Stimulated activated CD4-positive, alpha-beta T cell treated with anti-CD3 and anti-CD28 coated beads, TNF-alpha, amount 100 ng/mL, for 4 hours (primary cell): ENCODE data around the gene EBLN2.

Experiments used
- DNase-seq, 3 experiments: peaks; one replicate each; pipeline ENCODE4 v3.0.0-alpha.2; 2020; ENCODE audit warnings: low read depth in 3 of 3

EBLN2 gene

GRCh38 chr3:73061416-73061815 is at the start of gene EBLN2:
Gene EBLN2 (plus strand): TSS chr3:73061659. CDS start chr3:73062082, 423 bp downstream.
- DNase-seq, result no peak

DNA sequence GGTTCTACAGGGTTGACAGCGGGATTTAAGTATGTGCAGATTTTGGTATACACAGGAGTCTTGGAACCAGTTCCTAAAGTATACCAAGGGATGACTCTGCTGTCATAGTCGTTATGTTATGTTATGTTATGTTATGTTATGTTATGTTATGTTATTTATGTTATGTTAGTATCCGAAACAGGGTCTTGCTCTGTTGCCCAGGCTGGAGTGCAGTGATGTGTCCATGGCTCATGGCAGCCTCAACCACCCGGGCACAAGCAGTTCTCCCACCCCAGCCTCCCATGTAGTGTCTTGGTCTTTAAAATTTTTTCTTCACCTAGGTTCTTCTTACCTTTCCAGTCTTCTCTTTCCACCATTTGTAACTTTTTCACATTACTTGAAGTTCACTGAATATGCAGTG is 43.2 kb upstream of the EBLN2 start:
- DNase-seq, result no peak

- DNase-seq, result no peak
These were observed 42.5 kb upstream of the EBLN2 start for GRCh38 chr3:73018790-73019441.

DNA sequence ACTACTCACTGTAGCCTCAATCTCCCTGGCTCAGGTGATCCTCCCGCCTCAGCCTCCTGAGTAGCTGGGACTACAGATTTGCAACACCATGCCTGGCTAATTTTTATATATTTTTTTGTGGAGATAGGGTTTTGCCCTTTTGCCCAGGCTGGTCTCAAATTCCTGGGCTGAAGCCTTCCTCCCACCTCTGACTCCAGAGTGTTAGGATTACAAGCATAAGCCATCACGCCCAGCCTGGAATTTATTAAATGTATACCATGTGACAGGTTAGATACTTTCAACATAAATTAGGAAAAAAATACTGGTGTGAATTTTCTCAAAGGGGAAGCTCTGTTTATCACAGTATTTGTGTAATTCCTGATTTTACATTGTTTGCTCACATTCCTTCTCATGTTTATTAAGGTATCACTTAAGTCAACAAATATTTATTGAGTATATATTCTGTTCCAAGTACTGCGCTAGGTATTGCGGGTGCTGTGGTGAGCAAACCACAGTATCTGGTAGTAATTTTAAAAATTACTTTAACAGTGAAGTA is 40.1 kb upstream of the EBLN2 start:
- no peak for DNase-seq

DNA sequence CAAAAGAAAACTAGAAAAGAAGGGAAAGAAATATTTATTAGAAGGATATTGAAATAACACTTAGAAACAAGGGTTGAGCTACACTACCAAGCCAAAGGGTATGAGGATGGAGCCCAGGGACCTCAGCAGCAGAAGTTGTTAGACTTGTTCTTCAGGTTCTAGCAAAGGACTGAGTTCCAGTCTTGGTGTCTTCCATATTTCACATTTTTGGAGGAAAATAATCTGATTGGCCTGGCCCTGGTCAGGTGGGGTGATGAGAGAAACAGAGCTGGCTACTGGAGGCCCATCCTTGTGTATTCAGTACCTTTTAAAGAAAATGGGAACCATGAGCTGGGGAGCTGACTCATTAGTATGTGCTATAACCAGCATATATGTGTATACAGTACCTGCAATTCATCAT is 36.6 kb upstream of the EBLN2 start:
- no peak for DNase-seq

DNA sequence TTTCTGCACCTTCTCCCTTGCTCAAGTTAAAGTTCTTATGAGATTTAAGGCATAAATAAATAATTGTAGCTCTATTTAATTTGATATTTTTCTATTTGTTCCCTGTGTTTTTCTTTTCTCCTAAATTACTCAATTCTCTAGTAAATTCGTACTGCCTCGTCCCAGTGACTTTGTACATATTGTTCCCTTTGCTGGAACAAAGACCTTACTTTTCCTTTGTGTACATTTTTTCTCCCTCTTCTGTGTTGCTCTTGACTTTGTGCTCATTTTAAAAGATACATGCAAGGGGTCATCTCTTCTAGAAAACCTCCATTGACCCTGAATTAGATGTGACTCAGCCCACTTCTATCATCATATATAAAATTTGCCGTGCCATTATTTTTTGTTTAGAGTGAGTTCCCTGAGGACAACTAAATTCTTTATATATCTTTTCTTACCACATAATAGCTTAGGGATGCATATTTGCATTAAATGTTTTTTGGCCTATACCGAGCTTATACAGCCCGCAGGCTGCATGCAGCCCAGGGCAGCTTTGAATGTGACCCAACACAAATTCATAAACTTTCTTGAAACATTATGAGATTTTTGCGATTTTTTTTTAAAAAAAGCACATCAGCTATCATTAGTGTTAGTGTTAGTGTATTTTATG is 35.2 kb upstream of the EBLN2 start:
- no peak for DNase-seq

DNA sequence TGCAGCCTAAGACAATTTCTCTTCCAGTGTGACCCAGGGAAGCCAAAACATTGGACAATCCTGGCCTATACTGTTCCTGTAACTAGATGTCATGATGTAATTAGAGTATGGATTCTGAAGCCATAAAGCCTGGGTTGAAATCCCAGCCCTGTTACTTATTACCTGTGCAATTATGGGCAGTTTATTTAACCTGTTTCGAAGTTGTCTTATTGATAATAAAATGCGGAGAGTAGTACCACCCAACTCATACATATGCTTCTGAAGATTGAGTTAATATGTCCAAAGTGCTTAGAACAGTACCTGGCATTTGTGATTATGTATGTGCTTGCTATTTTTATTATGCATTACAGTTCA is 34.7 kb upstream of the EBLN2 start:
- no peak for DNase-seq

DNA sequence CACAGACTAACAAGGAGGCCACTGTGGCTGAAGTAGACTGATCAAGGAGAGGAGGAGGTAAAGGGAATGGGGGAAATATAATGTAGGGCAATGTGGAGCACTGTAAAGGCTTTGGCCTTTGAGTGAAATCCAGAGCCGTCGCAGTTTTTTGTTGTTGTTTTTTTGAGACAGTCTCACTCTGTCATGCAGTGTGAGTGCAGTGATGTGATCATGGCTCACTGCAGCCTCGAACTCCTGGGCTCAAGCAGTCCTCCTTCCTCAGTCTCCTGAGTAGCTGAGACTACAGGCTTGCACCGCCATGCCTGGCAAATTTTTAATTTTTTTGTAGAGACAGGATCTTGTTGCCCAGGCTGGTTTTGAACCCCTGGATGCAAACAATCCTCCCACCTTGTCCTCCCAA is 32.7 kb upstream of the EBLN2 start:
- DNase-seq, result no peak

DNA sequence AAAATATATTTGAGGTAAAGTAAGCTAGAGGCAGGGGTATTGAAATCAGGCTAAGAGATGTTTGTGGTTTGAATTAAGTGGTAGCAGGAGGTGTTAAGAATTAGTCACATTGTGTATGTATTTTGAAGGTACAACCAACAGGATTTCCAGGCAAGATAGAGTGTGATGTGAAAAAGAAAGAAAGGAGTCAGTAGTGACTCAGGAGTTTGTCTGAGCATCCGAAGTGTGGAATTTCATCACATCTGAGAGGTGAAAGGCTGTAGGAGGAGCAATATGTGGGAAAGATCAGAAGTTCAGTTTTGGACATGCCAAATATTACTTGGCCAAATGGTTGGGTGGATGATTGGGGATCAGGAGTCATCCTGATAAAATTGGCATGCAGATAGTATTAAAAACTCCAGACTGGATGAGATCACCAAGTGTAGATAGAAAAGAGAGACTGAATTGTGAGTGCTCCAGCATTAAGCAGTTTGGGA is 32.1 kb upstream of the EBLN2 start:
- DNase-seq, result no peak

GRCh38 chr3:73030073-73030597 is 31.3 kb upstream of the EBLN2 start:
- DNase-seq, result no peak

DNA sequence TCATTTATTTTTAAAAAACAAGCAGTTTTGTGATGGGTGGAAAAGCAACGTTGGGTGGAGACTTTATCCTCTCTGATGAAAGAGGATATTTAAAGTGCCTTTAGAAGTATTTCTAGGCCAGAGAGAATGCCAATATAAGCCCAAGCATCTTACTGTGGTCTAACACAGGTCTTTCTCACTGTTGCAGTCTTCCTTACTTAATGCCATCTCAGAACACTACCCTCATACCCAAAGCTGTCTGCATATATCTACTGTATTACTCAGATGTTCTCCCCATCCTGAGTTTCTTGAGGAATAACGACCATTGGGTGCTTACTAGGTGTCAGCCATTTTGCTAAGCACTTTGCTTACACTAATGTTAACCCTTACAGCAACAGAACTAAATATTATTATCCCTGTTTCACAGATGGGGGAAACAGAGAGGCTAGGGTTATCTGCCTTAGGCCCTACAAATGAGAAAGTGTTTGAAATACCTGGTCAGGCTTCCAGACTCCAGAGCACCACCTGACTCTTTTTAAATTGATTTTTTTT is 29.8 kb upstream of the EBLN2 start:
- DNase-seq, result no peak

- DNase-seq, result no peak
These were observed 24.5 kb upstream of the EBLN2 start for GRCh38 chr3:73036694-73037591.

GRCh38 chr3:73041537-73041936 is 19.9 kb upstream of the EBLN2 start:
- no peak for DNase-seq

GRCh38 chr3:73043414-73043813 is 18.0 kb upstream of the EBLN2 start:
- no peak for DNase-seq

- DNase-seq, result no peak
These were observed 16.1 kb upstream of the EBLN2 start for GRCh38 chr3:73045391-73045790.

DNA sequence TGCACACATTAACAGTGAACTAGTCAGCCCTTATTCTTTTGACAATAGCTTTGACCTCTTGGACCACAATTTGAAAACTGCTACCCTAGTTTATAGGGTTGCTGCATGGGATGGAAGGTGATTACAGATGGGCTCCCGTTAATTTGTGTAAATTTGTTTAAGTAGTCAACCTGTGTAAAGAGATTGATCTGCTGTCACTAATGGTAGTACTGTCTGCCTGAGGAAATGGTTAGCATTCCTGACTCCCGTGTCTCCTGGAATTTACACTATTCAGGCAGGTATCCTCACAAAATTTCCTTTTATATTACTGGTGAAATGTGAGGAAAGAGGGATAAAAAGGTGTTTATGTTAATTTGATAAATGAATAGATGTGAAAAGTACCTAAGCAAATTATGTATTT is 15.3 kb upstream of the EBLN2 start:
- no peak for DNase-seq

DNA sequence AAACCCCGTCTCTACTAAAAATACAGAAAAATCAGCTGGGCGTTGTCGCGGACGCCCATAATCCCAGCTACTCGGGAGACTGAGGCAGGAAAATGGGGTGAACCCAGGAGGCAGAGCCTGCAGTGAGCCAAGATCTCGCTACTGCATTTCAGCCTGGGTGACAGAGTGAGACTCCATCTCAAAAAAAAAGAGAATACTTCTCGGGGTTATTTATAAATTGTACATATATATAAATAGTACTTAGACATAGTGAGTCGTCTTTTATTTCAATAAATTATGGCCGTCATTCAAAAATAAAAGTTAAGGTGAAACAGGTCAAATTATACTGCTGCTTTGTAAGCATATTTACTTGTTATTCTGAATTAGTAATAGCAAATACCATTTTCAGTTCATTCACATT is 12.1 kb upstream of the EBLN2 start:
- no peak for DNase-seq

- DNase-seq, result no peak
These were observed 8.6 kb upstream of the EBLN2 start for GRCh38 chr3:73052857-73053256.

DNA sequence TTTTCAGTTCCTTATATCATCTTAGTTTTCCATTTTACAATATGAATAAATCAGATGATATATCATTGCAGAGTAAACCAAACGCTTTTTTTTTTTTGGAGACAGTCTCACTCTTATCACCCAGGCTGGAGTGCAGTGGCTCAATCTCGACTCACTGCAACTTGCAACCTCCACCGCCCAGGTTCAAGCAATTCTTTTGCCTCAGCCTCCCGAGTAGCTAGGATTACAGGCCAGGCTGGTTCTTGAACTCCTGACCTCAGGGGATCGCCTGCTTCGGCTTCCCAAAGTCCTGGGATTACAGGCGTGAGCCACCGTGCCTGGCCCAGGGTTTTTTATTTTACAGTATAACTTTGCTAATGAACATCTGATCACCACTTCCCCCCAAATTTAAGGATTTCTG is 5.9 kb upstream of the EBLN2 start:
- DNase-seq, result no peak

DNA sequence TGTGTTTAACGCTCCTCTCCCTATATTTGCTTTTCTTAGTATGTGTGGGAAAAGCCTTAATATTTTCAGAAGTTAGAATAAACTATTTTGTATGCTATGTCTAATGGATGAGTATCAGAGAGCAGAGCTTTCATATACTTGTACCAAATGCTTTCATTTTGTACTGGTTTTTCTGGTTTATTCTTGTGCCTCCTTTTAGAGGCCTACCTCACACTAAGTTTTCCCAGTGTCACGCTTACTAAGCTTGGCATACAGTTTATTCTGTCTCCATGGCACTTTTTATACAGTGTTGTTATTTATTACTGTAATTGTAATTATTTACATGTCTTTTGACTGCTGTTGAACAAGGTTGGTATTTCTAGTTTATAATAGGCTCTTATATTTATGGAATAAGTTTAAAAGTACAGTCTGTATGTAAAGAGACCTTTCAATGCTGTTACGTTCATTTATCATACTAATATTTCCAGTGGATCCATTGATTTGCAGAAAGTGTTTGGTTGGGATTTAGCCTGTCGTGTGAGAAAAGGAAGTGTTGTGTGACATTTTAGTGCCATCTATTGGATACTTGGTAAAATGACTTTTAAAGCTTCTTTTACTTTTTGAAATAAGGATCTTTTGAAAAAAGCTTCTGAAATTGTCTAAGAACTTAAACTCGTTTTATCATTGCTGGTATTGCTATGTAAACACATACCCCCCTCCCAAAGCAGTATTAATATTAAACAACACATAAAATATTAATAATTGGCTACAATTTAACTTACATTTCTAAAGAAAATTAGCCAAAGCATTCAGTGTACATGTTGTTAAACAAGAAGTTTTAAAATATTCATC is 5.2 kb upstream of the EBLN2 start:
- no peak for DNase-seq

DNA sequence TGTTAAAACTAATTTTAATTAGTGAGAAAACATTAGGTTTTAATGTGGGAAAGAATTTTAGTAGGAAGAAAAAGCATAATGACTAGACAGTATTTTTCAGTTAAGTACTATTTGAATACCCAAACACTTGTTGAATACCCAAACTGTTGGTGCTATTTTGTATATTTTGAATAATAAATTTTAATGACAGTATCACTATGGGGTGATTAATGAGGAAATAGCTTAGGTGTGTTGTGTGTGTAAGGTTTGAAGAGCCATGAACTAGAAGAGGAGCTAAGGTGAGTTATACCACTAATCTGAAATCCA is 4.7 kb upstream of the EBLN2 start:
- no peak for DNase-seq
